AG04449 (cell line): Measurements from ENCODE around the gene SLC3A2.
"Not testable (repeated sequence)": the region's sequence is repeated elsewhere in the genome, so short reads cannot be mapped to it uniquely, and the experiment has no call there.

Experiments used
- CTCF ChIA-PET: fragments of 350-600 bp; formaldehyde crosslinking; extraction: SDS; loops from one replicate; lab custom pipeline; 2021; ENCODE audit warnings: antibody characterized with exemption; lab: Yijun Ruan, JAX
- POLR2A ChIA-PET: fragments of 400-600, 350-600 bp; formaldehyde crosslinking; extraction: SDS; loops from one replicate; lab custom pipeline; 2020; ENCODE audit warnings: antibody characterized with exemption, inconsistent platforms; lab: Yijun Ruan, JAX
- DNase-seq: peaks from one replicate; pipeline ENCODE4 v3.0.0-alpha.2; 2010; ENCODE audit warnings: low read depth, low spot score
- H3K4me3 ChIP-seq: 2 replicates; pipeline ENCODE4 v1.5.1; 2011; ENCODE audit warnings: low read depth, mild to moderate bottlenecking, control low read depth, low read length
- TF ChIP-seq, protein P1 (sequence below): IDR thresholded peaks from one replicate; pipeline ENCODE4 v1.5.1; 2011; ENCODE audit warnings: mild to moderate bottlenecking, moderate library complexity, low read length, control low read depth, inconsistent platforms; ENCODE audit not compliant: insufficient read depth; ENCODE audit errors: missing control alignments

Gene SLC3A2

DNA sequence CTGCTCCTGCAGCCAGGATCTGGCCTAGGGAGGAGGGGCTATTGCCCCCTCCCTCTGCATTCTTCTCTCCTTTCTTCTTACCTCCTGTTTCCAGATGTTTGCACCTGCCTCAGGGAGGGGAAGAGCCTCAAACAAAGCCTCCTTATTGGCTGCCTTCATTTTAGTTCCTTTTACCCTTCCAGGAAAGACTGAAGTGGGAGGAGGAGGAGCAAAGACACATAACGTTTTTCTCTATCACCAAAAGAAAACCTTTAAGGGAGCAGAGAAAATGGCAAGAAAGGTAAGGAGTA lies 53.7 kb downstream of the SLC3A2 start:
- no peak for DNase-seq
- TF ChIP-seq, protein P1, sequence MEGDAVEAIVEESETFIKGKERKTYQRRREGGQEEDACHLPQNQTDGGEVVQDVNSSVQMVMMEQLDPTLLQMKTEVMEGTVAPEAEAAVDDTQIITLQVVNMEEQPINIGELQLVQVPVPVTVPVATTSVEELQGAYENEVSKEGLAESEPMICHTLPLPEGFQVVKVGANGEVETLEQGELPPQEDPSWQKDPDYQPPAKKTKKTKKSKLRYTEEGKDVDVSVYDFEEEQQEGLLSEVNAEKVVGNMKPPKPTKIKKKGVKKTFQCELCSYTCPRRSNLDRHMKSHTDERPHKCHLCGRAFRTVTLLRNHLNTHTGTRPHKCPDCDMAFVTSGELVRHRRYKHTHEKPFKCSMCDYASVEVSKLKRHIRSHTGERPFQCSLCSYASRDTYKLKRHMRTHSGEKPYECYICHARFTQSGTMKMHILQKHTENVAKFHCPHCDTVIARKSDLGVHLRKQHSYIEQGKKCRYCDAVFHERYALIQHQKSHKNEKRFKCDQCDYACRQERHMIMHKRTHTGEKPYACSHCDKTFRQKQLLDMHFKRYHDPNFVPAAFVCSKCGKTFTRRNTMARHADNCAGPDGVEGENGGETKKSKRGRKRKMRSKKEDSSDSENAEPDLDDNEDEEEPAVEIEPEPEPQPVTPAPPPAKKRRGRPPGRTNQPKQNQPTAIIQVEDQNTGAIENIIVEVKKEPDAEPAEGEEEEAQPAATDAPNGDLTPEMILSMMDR: no peak
- H3K4me3 ChIP-seq: no peak overlapping the region
- ChIA-PET POLR2A (no interaction called here), CTCF (no interaction called here)

DNA sequence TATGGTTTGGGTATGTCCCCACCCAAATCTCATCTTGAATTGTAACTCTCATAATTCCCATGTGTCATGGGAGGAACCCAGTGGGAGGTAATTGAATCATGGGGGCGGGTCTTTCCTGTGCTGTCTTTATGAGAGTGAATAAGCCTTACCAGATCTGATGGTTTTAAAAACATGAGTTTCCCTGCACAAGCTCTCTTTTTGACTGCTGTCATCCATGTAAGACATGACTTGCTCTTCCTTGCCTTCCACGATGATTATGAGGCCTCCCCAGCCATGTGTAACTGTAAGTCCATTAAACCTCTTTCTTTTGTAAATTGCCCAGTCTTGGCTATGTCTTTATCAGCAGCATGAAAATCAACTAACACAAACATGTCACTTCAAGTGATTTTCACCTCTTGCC lies 56.8 kb downstream of the SLC3A2 start:
- POLR2A ChIA-PET, DNase-seq, H3K4me3 ChIP-seq: not testable (repeated sequence)
- CTCF ChIA-PET: interaction anchor here (2.1 kb wide), 1 partner anchor 31 kb away, joined by 8 read pairs; no protein-coding TSS in a partner anchor
